A549 treated with dexamethasone at 1 μM for 4 hours (cell line): Measurements from ENCODE around the gene OR13C5. TPM values are rescaled to one million over a fixed set of nuclear protein-coding genes. Genes with fewer than 3 reads are reported as not detected.

Experiments used
- total RNA-seq: library from RNA; stranded (reverse); fragments of 200-300 nt; extraction: Qiagen RNA extraction; gene quantifications from 5 replicates; pipeline ENCODE4 v1.2.3, GENCODE V29; 2022

The OR13C5 gene, protein sequence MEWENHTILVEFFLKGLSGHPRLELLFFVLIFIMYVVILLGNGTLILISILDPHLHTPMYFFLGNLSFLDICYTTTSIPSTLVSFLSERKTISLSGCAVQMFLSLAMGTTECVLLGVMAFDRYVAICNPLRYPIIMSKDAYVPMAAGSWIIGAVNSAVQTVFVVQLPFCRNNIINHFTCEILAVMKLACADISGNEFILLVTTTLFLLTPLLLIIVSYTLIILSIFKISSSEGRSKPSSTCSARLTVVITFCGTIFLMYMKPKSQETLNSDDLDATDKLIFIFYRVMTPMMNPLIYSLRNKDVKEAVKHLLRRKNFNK
- total RNA-seq, result not detected in 5 replicates

DNA sequence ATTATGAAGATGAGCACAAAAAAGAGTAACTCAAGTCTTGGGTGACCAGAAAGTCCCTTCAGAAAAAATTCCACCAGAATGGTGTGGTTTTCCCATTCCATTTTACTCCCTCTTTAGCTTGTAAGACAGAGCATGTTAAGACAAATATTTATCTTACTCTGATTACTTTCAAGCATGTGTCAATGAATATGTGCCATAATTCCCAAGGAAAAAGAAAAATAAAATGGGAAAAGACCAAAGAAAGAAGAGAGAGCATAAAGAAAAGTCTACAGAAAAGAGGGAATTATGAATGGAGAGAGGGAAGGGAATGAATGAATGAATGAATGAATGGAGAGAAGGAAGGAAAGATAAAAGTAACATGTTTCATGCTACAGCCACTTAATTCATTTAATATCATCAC lies at the start of gene OR13C5:
OR13C5 (minus strand) TSS at position 101 of the 400 bp plus-strand sequence; CDS start at position 101, 0 bp downstream.

DNA sequence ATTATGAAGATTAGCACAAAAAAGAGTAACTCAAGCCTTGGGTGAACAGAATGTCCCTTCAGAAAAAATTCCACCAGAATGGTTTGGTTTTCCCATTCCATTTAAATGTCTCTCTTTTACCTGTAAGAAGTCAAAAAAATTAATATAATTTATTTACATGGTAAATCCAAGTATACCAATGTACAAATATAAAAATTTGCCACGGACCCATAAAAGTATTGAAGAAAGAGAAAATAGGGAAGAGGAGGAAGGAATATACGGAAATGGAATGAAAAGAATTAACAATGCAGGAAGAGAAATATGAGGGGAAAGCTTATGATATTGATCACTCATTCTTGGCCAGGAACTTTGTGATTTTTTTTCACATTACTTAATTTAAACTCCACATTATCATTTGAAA lies 18.9 kb upstream of the OR13C5 start, which contains the start of gene OR13C9:
OR13C9 (minus strand) TSS at position 101 of the 400 bp plus-strand sequence; CDS start at position 101, 0 bp downstream.

DNA sequence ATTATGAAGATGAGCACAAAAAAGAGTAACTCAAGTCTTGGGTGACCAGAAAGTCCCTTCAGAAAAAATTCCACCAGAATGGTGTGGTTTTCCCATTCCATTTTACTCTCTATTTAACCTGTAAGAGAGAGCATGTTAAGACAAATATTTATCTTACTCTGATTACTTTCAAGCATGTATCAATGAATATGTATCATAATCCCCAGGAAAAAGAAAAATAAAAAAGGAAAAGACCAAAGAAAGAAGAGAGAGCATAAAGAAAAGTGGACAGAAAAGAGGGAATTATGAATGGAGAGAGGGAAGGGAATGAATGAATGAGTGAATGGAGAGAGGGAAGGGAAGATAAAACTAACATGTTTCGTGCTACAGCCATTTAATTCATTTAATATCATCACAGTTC lies 6.3 kb upstream of the OR13C5 start, which contains the start of gene OR13C2:
OR13C2 (minus strand) TSS at position 101 of the 400 bp plus-strand sequence; CDS start at position 101, 0 bp downstream.

DNA sequence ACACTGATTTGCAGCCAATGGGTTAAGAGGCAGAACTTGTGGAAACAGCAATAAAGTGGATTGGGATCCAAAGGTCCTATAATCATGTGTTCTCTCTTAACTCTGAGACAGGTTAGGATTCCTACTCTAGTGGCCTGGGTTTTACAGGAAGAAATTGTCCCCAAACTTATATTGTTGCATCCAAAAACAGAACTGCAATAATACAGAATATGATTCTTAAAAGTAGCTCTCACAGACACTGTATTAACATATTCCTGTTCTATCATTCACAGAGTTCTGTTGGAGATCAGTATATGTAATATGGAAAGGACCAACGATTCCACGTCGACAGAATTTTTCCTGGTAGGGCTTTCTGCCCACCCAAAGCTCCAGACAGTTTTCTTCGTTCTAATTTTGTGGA lies 30.3 kb downstream of the OR13C5 start, which contains the start of gene OR13C8:
OR13C8 (plus strand) TSS at position 301 of the 400 bp plus-strand sequence; CDS start at position 301, 0 bp downstream.

Other genes with a start within 250 kb of the OR13C5 start
- gene OR13F1, start 95.2 kb downstream of the OR13C5 start, total RNA-seq, result not detected in 5 replicates
- gene OR13C4, start 72.2 kb downstream of the OR13C5 start, total RNA-seq, result not detected in 5 replicates
- gene OR13C3, start 62.6 kb downstream of the OR13C5 start, total RNA-seq, result not detected in 5 replicates
- gene OR13C8, start 30.2 kb downstream of the OR13C5 start, total RNA-seq, result not detected in 5 replicates
- not detected in 5 replicates for gene OR13C2, start 6.2 kb upstream of the OR13C5 start, total RNA-seq
- not detected in 5 replicates for gene OR13C9, start 18.8 kb upstream of the OR13C5 start, total RNA-seq
- not detected in 5 replicates for gene OR13D1, start 95.1 kb upstream of the OR13C5 start, total RNA-seq
- gene NIPSNAP3A, start 148.3 kb upstream of the OR13C5 start, total RNA-seq, result 11.9 to 14.4 TPM (median 13.8 TPM) in 5 replicates
- gene NIPSNAP3B, start 164.7 kb upstream of the OR13C5 start, total RNA-seq, result 0.33 to 0.71 TPM (median 0.39 TPM) in 5 replicates